Measurements from ENCODE around the gene BLOC1S4.

Gene BLOC1S4

GRCh38 chr4:6715704-6716017 is 313 bp upstream of the BLOC1S4 start:
- Histone ChIP-seq H3K4me3 (ENCODE audit: insufficient read depth, low read depth, low read length, poor library complexity, severe bottlenecking) (peak overlapping the region; percentile 64), H3K27me3 (replicated peaks; ENCODE audit: control insufficient read depth, insufficient read depth, low read length, poor library complexity, severe bottlenecking) (no peaks in the 10 kb centered on the region), H3K27ac (ENCODE audit: insufficient read depth, low read length, poor library complexity, severe bottlenecking) (peak overlapping the region; percentile 81), H3K4me1 (ENCODE audit: control insufficient read depth, insufficient read depth, low read length, poor library complexity, severe bottlenecking) (peaks cover 19% of the 10 kb centered on the region), H3K36me3 (ENCODE audit: control insufficient read depth, insufficient read depth, low read length) (no peaks in the 10 kb centered on the region), H3K9me3 (ENCODE audit: control insufficient read depth, low read length) (no peaks in the 10 kb centered on the region)
- no peak for DNase-seq

- peak overlapping the region; percentile 64 for H3K4me3 ChIP-seq (ENCODE audit: insufficient read depth, low read depth, low read length, poor library complexity, severe bottlenecking)
- peaks cover 19% of the 10 kb centered on the region for H3K4me1 ChIP-seq (ENCODE audit: control insufficient read depth, insufficient read depth, low read length, poor library complexity, severe bottlenecking)
- no peak for DNase-seq
- peak overlapping the region; percentile 81 for H3K27ac ChIP-seq (ENCODE audit: insufficient read depth, low read length, poor library complexity, severe bottlenecking)
- no peaks in the 10 kb centered on the region for H3K36me3 ChIP-seq (ENCODE audit: control insufficient read depth, insufficient read depth, low read length)
- no peaks in the 10 kb centered on the region for H3K9me3 ChIP-seq (ENCODE audit: control insufficient read depth, low read length)
- no peaks in the 10 kb centered on the region for H3K27me3 ChIP-seq (replicated peaks; ENCODE audit: control insufficient read depth, insufficient read depth, low read length, poor library complexity, severe bottlenecking)
These were observed 1.1 kb downstream of the BLOC1S4 start for GRCh38 chr4:6716958-6717655.

GRCh38 chr4:6718932-6719610 is 3.1 kb downstream of the BLOC1S4 start:
- H3K9me3 ChIP-seq (ENCODE audit: control insufficient read depth, low read length), result no peaks in the 10 kb centered on the region
- peak overlapping the region; percentile 10 for H3K27ac ChIP-seq (ENCODE audit: insufficient read depth, low read length, poor library complexity, severe bottlenecking)
- H3K4me1 ChIP-seq (ENCODE audit: control insufficient read depth, insufficient read depth, low read length, poor library complexity, severe bottlenecking), result peaks cover 19% of the 10 kb centered on the region
- no peaks in the 10 kb centered on the region for H3K36me3 ChIP-seq (ENCODE audit: control insufficient read depth, insufficient read depth, low read length)
- H3K27me3 ChIP-seq (replicated peaks; ENCODE audit: control insufficient read depth, insufficient read depth, low read length, poor library complexity, severe bottlenecking), result no peaks in the 10 kb centered on the region
- no peak overlapping the region for H3K4me3 ChIP-seq (ENCODE audit: insufficient read depth, low read depth, low read length, poor library complexity, severe bottlenecking)
- DNase-seq, result no peak

GRCh38 chr4:6719611-6720179 is 3.7 kb downstream of the BLOC1S4 start:
- H3K27ac ChIP-seq (ENCODE audit: insufficient read depth, low read length, poor library complexity, severe bottlenecking), result no peak overlapping the region
- H3K36me3 ChIP-seq (ENCODE audit: control insufficient read depth, insufficient read depth, low read length), result no peaks in the 10 kb centered on the region
- H3K4me1 ChIP-seq (ENCODE audit: control insufficient read depth, insufficient read depth, low read length, poor library complexity, severe bottlenecking), result peaks cover 19% of the 10 kb centered on the region
- DNase-seq, result no peak
- no peak overlapping the region for H3K4me3 ChIP-seq (ENCODE audit: insufficient read depth, low read depth, low read length, poor library complexity, severe bottlenecking)
- H3K9me3 ChIP-seq (ENCODE audit: control insufficient read depth, low read length), result no peaks in the 10 kb centered on the region
- no peaks in the 10 kb centered on the region for H3K27me3 ChIP-seq (replicated peaks; ENCODE audit: control insufficient read depth, insufficient read depth, low read length, poor library complexity, severe bottlenecking)

GRCh38 chr4:6720202-6720699 is 4.3 kb downstream of the BLOC1S4 start:
- Histone ChIP-seq H3K4me3 (ENCODE audit: insufficient read depth, low read depth, low read length, poor library complexity, severe bottlenecking) (no peak overlapping the region), H3K27me3 (replicated peaks; ENCODE audit: control insufficient read depth, insufficient read depth, low read length, poor library complexity, severe bottlenecking) (no peaks in the 10 kb centered on the region)

GRCh38 chr4:6721121-6721520 is 5.1 kb downstream of the BLOC1S4 start:
- Histone ChIP-seq H3K27me3 (replicated peaks; ENCODE audit: control insufficient read depth, insufficient read depth, low read length, poor library complexity, severe bottlenecking) (no peaks in the 10 kb centered on the region), H3K4me3 (ENCODE audit: insufficient read depth, low read depth, low read length, poor library complexity, severe bottlenecking) (no peak overlapping the region), H3K27ac (ENCODE audit: insufficient read depth, low read length, poor library complexity, severe bottlenecking) (no peak overlapping the region), H3K9me3 (ENCODE audit: control insufficient read depth, low read length) (no peaks in the 10 kb centered on the region), H3K4me1 (ENCODE audit: control insufficient read depth, insufficient read depth, low read length, poor library complexity, severe bottlenecking) (peaks cover 14% of the 10 kb centered on the region), H3K36me3 (ENCODE audit: control insufficient read depth, insufficient read depth, low read length) (no peaks in the 10 kb centered on the region)
- no peak for DNase-seq

More at GRCh38 chr4:6720202-6720699, 4.3 kb downstream of the BLOC1S4 start:
- peaks cover 19% of the 10 kb centered on the region for H3K4me1 ChIP-seq (ENCODE audit: control insufficient read depth, insufficient read depth, low read length, poor library complexity, severe bottlenecking)
- H3K9me3 ChIP-seq (ENCODE audit: control insufficient read depth, low read length), result no peaks in the 10 kb centered on the region
- H3K27ac ChIP-seq (ENCODE audit: insufficient read depth, low read length, poor library complexity, severe bottlenecking), result no peak overlapping the region
- DNase-seq, result peak; percentile 51 to 72 (median 59)
- H3K36me3 ChIP-seq (ENCODE audit: control insufficient read depth, insufficient read depth, low read length), result no peaks in the 10 kb centered on the region

- Histone ChIP-seq H3K27ac (ENCODE audit: insufficient read depth, low read length, poor library complexity, severe bottlenecking) (no peak overlapping the region), H3K4me3 (ENCODE audit: insufficient read depth, low read depth, low read length, poor library complexity, severe bottlenecking) (no peak overlapping the region), H3K4me1 (ENCODE audit: control insufficient read depth, insufficient read depth, low read length, poor library complexity, severe bottlenecking) (peaks cover 8% of the 10 kb centered on the region)
These were observed 6.9 kb downstream of the BLOC1S4 start for GRCh38 chr4:6722891-6723290.

GRCh38 chr4:6723851-6724250 is 7.9 kb downstream of the BLOC1S4 start:
- DNase-seq, result no peak

More at GRCh38 chr4:6722891-6723290, 6.9 kb downstream of the BLOC1S4 start:
- H3K36me3 ChIP-seq (ENCODE audit: control insufficient read depth, insufficient read depth, low read length), result no peaks in the 10 kb centered on the region
- H3K9me3 ChIP-seq (ENCODE audit: control insufficient read depth, low read length), result no peaks in the 10 kb centered on the region
- DNase-seq, result no peak
- H3K27me3 ChIP-seq (replicated peaks; ENCODE audit: control insufficient read depth, insufficient read depth, low read length, poor library complexity, severe bottlenecking), result no peaks in the 10 kb centered on the region

GRCh38 chr4:6724421-6725111 is 8.6 kb downstream of the BLOC1S4 start:
- H3K9me3 ChIP-seq (ENCODE audit: control insufficient read depth, low read length), result no peaks in the 10 kb centered on the region
- peaks cover 8% of the 10 kb centered on the region for H3K4me1 ChIP-seq (ENCODE audit: control insufficient read depth, insufficient read depth, low read length, poor library complexity, severe bottlenecking)
- no peak overlapping the region for H3K27ac ChIP-seq (ENCODE audit: insufficient read depth, low read length, poor library complexity, severe bottlenecking)
- DNase-seq, result no peak
- no peak overlapping the region for H3K4me3 ChIP-seq (ENCODE audit: insufficient read depth, low read depth, low read length, poor library complexity, severe bottlenecking)
- no peaks in the 10 kb centered on the region for H3K27me3 ChIP-seq (replicated peaks; ENCODE audit: control insufficient read depth, insufficient read depth, low read length, poor library complexity, severe bottlenecking)
- H3K36me3 ChIP-seq (ENCODE audit: control insufficient read depth, insufficient read depth, low read length), result no peaks in the 10 kb centered on the region

More at GRCh38 chr4:6723851-6724250, 7.9 kb downstream of the BLOC1S4 start:
- Histone ChIP-seq H3K36me3 (ENCODE audit: control insufficient read depth, insufficient read depth, low read length) (no peaks in the 10 kb centered on the region), H3K27me3 (replicated peaks; ENCODE audit: control insufficient read depth, insufficient read depth, low read length, poor library complexity, severe bottlenecking) (no peaks in the 10 kb centered on the region), H3K27ac (ENCODE audit: insufficient read depth, low read length, poor library complexity, severe bottlenecking) (no peak overlapping the region), H3K4me3 (ENCODE audit: insufficient read depth, low read depth, low read length, poor library complexity, severe bottlenecking) (no peak overlapping the region), H3K4me1 (ENCODE audit: control insufficient read depth, insufficient read depth, low read length, poor library complexity, severe bottlenecking) (peaks cover 8% of the 10 kb centered on the region), H3K9me3 (ENCODE audit: control insufficient read depth, low read length) (no peaks in the 10 kb centered on the region)
